ENCODE measurements around the gene VAV2. TPM values are rescaled to one million over a fixed set of nuclear protein-coding genes. Genes with fewer than 3 reads are reported as not detected.

The VAV2 gene
- total RNA-seq = 1 to 10 TPM; 5.3 to 9.5 (median 8.8) TPM

GRCh38 chr9:133991964-133992779, at the start of gene VAV2:
Gene VAV2 (minus strand): TSS chr9:133992324. CDS start chr9:133992278, 46 bp downstream.
- peak within 1 kb of the TSS; percentile 74 to 87 (median 76) for H3K4me3 ChIP-seq
- H3K27ac ChIP-seq = peak within 1 kb of the TSS; percentile 84 to 85
- no peaks in the 10 kb centered on the region for H3K27me3 ChIP-seq
- H3K9me3 ChIP-seq = no peaks in the 10 kb centered on the region
- peaks cover 0 to 8% of the 10 kb centered on the region in 2 donors for H3K4me1 ChIP-seq
- H3K36me3 ChIP-seq = no peaks in the 10 kb centered on the region
- intact Hi-C loops (cut with DNase I; ENCODE audit: low total_unique reads) = no loop called here
- DNase-seq (ENCODE audit: low spot score in 2 of 2) = no peak
- TF ChIP-seq CTCF (IDR thresholded peaks at IDR 0.05) = no peak
- no peak for TF ChIP-seq POLR2AphosphoS5 (IDR thresholded peaks at IDR 0.05)
- TF ChIP-seq POLR2A (IDR thresholded peaks at IDR 0.05) = no peak

GRCh38 chr9:134041649-134041962, 49.5 kb upstream of the VAV2 start:
- no peaks in the 10 kb centered on the region for H3K4me1 ChIP-seq
- H3K36me3 ChIP-seq = peaks cover 3% of the 10 kb centered on the region
- no peaks in the 10 kb centered on the region for H3K27me3 ChIP-seq
- no peak overlapping the region for H3K4me3 ChIP-seq
- DNase-seq (ENCODE audit: low spot score in 2 of 2) = no peak
- intact Hi-C loops (cut with DNase I; ENCODE audit: low total_unique reads) = no loop called here
- H3K27ac ChIP-seq = no peak overlapping the region
- no peaks in the 10 kb centered on the region for H3K9me3 ChIP-seq
- TF ChIP-seq POLR2A (IDR thresholded peaks at IDR 0.05) (no peak), CTCF (IDR thresholded peaks at IDR 0.05) (no peak), POLR2AphosphoS5 (IDR thresholded peaks at IDR 0.05) (no peak)

- no peak for DNase-seq (ENCODE audit: low spot score in 2 of 2)
- intact Hi-C loops (cut with DNase I; ENCODE audit: low total_unique reads) = no loop called here
- TF ChIP-seq CTCF (IDR thresholded peaks at IDR 0.05) = no peak
- TF ChIP-seq POLR2AphosphoS5 (IDR thresholded peaks at IDR 0.05) = no peak
- no peak for TF ChIP-seq POLR2A (IDR thresholded peaks at IDR 0.05)
Measured at GRCh38 chr9:134040781-134041648, 48.9 kb upstream of the VAV2 start.

GRCh38 chr9:134040176-134040565, 48.0 kb upstream of the VAV2 start:
- Histone ChIP-seq H3K4me3 (no peak overlapping the region), H3K36me3 (peaks cover 8% of the 10 kb centered on the region), H3K27ac (no peak overlapping the region), H3K4me1 (no peaks in the 10 kb centered on the region), H3K9me3 (no peaks in the 10 kb centered on the region), H3K27me3 (no peaks in the 10 kb centered on the region)
- intact Hi-C loops (cut with DNase I; ENCODE audit: low total_unique reads) = no loop called here
- DNase-seq (ENCODE audit: low spot score in 2 of 2) = no peak
- TF ChIP-seq POLR2AphosphoS5 (IDR thresholded peaks at IDR 0.05) (no peak), POLR2A (IDR thresholded peaks at IDR 0.05) (no peak), CTCF (IDR thresholded peaks at IDR 0.05) (no peak)

More at GRCh38 chr9:134040781-134041648, 48.9 kb upstream of the VAV2 start:
- Histone ChIP-seq H3K4me1 (no peaks in the 10 kb centered on the region), H3K27ac (no peak overlapping the region), H3K27me3 (no peaks in the 10 kb centered on the region), H3K36me3 (peaks cover 3% of the 10 kb centered on the region), H3K9me3 (no peaks in the 10 kb centered on the region), H3K4me3 (no peak overlapping the region)

Measured in breast epithelium (tissue), 4 donors.